Left ventricle myocardium inferior (tissue), 1 donor: Measurements from ENCODE around the gene OLFML1. TPM values are rescaled to one million over a fixed set of nuclear protein-coding genes. Genes with fewer than 3 reads are reported as not detected.

ENCODE experiments used
- DNase-seq: peaks from one replicate; pipeline ENCODE4 v3.0.0-alpha.2; 2020
- H3K27ac ChIP-seq: fragments of 200-600 bp; replicated peaks from 2 replicates; pipeline ENCODE4 v1.8.0; 2021
- H3K27me3 ChIP-seq: fragments of 200-600 bp; 2 replicates; pipeline ENCODE4 v1.8.0; 2021; ENCODE audit warnings: low read depth
- H3K36me3 ChIP-seq: fragments of 200-600 bp; 2 replicates; pipeline ENCODE4 v1.8.0; 2021
- H3K4me1 ChIP-seq: fragments of 200-600 bp; 2 replicates; pipeline ENCODE4 v1.8.0; 2021
- H3K4me3 ChIP-seq: fragments of 200-600 bp; 2 replicates; pipeline ENCODE4 v1.8.0; 2021; ENCODE audit warnings: mild to moderate bottlenecking, moderate library complexity
- H3K9me3 ChIP-seq: fragments of 200-600 bp; replicated peaks from 2 replicates; pipeline ENCODE4 v1.8.0; 2021
- CTCF ChIP-seq: fragments of 200-600 bp; IDR thresholded peaks from 2 replicates; pipeline ENCODE4 v1.8.0; 2021; ENCODE audit warnings: antibody characterized with exemption, mild to moderate bottlenecking, borderline replicate concordance
- intact Hi-C: fragments of 100-400 bp; cut with micrococcal nuclease; formaldehyde crosslinking; loops from one replicate; pipeline ENCODE4 v1.11.0; 2022
- total RNA-seq: library from RNA; stranded (reverse); fragmentation: NEBNext Ultra II Directional; extraction: Animal tissue kit (Norgen Biotek cat#: 25700); gene quantifications from one replicate; pipeline ENCODE4 v1.2.1, GENCODE V29; 2021
- donor health status: DM: no; HTN: yes; CAD: no; lungs with severe emphysema.

OLFML1 gene
- total RNA-seq, 1 donor from 2014 or later: 7.3 TPM

- Histone ChIP-seq H3K4me1 (peaks cover 11% of the 10 kb centered on the region), H3K9me3 (no peaks in the 10 kb centered on the region), H3K4me3 (no peak overlapping the region), H3K27me3 (no peaks in the 10 kb centered on the region), H3K36me3 (no peaks in the 10 kb centered on the region), H3K27ac (no peak overlapping the region)
- intact Hi-C loops: no loop called here
- peak; percentile 92 for TF ChIP-seq CTCF
- DNase-seq: peak; percentile 72
These were observed 42.6 kb upstream of the OLFML1 start for GRCh38 chr11:7442588-7443215.

GRCh38 chr11:7444091-7444981, 41.0 kb upstream of the OLFML1 start:
- Histone ChIP-seq H3K27ac (no peak overlapping the region), H3K36me3 (no peaks in the 10 kb centered on the region)

GRCh38 chr11:7445564-7445963, 39.7 kb upstream of the OLFML1 start:
- no peaks in the 10 kb centered on the region for H3K9me3 ChIP-seq
- intact Hi-C loops: no loop called here
- H3K36me3 ChIP-seq: no peaks in the 10 kb centered on the region
- no peak for TF ChIP-seq CTCF
- H3K4me1 ChIP-seq: peaks cover 11% of the 10 kb centered on the region
- H3K4me3 ChIP-seq: no peak overlapping the region
- no peaks in the 10 kb centered on the region for H3K27me3 ChIP-seq
- DNase-seq: no peak
- no peak overlapping the region for H3K27ac ChIP-seq

More at GRCh38 chr11:7444091-7444981, 41.0 kb upstream of the OLFML1 start:
- no peak for TF ChIP-seq CTCF
- Histone ChIP-seq H3K4me3 (no peak overlapping the region), H3K27me3 (no peaks in the 10 kb centered on the region), H3K9me3 (no peaks in the 10 kb centered on the region), H3K4me1 (peaks cover 11% of the 10 kb centered on the region)
- DNase-seq: no peak
- intact Hi-C loops: no loop called here

GRCh38 chr11:7448201-7448600, 37.1 kb upstream of the OLFML1 start:
- H3K36me3 ChIP-seq: no peaks in the 10 kb centered on the region
- H3K4me1 ChIP-seq: peaks cover 11% of the 10 kb centered on the region
- H3K27ac ChIP-seq: no peak overlapping the region
- no peak overlapping the region for H3K4me3 ChIP-seq
- no peaks in the 10 kb centered on the region for H3K27me3 ChIP-seq
- H3K9me3 ChIP-seq: no peaks in the 10 kb centered on the region
- DNase-seq: no peak
- TF ChIP-seq CTCF: no peak
- intact Hi-C loops: no loop called here

- Histone ChIP-seq H3K27ac (no peak overlapping the region), H3K4me3 (no peak overlapping the region), H3K4me1 (peaks cover 6% of the 10 kb centered on the region), H3K36me3 (no peaks in the 10 kb centered on the region), H3K27me3 (no peaks in the 10 kb centered on the region), H3K9me3 (no peaks in the 10 kb centered on the region)
- TF ChIP-seq CTCF: no peak
- DNase-seq: no peak
- intact Hi-C loops: no loop called here
These were observed 36.0 kb upstream of the OLFML1 start for GRCh38 chr11:7449211-7449840.
